WTC11 (cell line): ENCODE measurements around the gene SYNPO2. TPM values are rescaled to one million over a fixed set of nuclear protein-coding genes. Genes with fewer than 3 reads are reported as not detected.

Experiments used
- ATAC-seq: fragments of 200-7000 bp; cut with Tn5 transposase; 2 replicates; pipeline ENCODE4 v1.10.0; 2021; ENCODE audit warnings: mild to moderate bottlenecking, moderate library complexity
- CTCF ChIA-PET: fragments of 300-600 bp; sonication (Branson Sonifier 250); formaldehyde crosslinking; loops from one replicate; lab custom pipeline; 2021; ENCODE audit warnings: antibody characterized with exemption; lab: Charles Lee
- POLR2A ChIA-PET: fragments of 350-600 bp; sonication (Branson Sonifier 250); formaldehyde crosslinking; loops from one replicate; lab custom pipeline; 2021; ENCODE audit warnings: antibody characterized with exemption; lab: Charles Lee
- DNase-seq: peaks from one replicate; pipeline ENCODE4 v3.0.0; 2021; ENCODE audit warnings: low spot score
- H3K27ac Mint-ChIP-seq: 2 replicates; pipeline ENCODE4 v1.8.0; 2021; ENCODE audit warnings: mixed read lengths
- H3K27me3 Mint-ChIP-seq: 2 replicates; pipeline ENCODE4 v1.8.0; 2021; ENCODE audit warnings: low read depth, mild to moderate bottlenecking, moderate library complexity, mixed read lengths
- H3K36me3 Mint-ChIP-seq: 2 replicates; pipeline ENCODE4 v1.8.0; 2021; ENCODE audit warnings: mixed read lengths
- H3K4me1 Mint-ChIP-seq: 2 replicates; pipeline ENCODE4 v1.8.0; 2022; ENCODE audit warnings: mixed read lengths
- H3K4me3 Mint-ChIP-seq: 2 replicates; pipeline ENCODE4 v1.8.0; 2021; ENCODE audit warnings: mild to moderate bottlenecking, moderate library complexity, mixed read lengths
- H3K9me3 Mint-ChIP-seq: 2 replicates; pipeline ENCODE4 v1.8.0; 2021; ENCODE audit warnings: mixed read lengths
- ELF4 ChIP-seq: sonication (generic); formaldehyde crosslinking; IDR thresholded peaks from 2 replicates; pipeline ENCODE4 v1.8.1; 2022; ENCODE audit warnings: low read depth, mild to moderate bottlenecking, moderate library complexity, missing genetic modification reagents
- EMX1 ChIP-seq: fragments of 250-450 bp; sonication (Bioruptor Pico); IDR thresholded peaks from 2 replicates; pipeline ENCODE4 v1.8.0; 2021; ENCODE audit warnings: mild to moderate bottlenecking
- GTF2I ChIP-seq: fragments of 250-450 bp; sonication (Bioruptor Pico); conservative IDR thresholded peaks from 2 replicates; pipeline ENCODE4 v1.4.0; 2021; ENCODE audit warnings: mild to moderate bottlenecking
- MXD4 ChIP-seq: fragments of 250-450 bp; sonication (Bioruptor Pico); IDR thresholded peaks from 2 replicates; pipeline ENCODE4 v1.8.0; 2021; ENCODE audit warnings: mild to moderate bottlenecking, moderate library complexity, borderline replicate concordance
- MYBL2 ChIP-seq: sonication (generic); formaldehyde crosslinking; IDR thresholded peaks from 2 replicates; pipeline ENCODE4 v1.8.1; 2023; ENCODE audit warnings: mild to moderate bottlenecking, moderate library complexity, missing genetic modification reagents
- NFATC4 ChIP-seq: fragments of 250-450 bp; sonication (Bioruptor Pico); IDR thresholded peaks from 2 replicates; pipeline ENCODE4 v1.9.0; 2021; ENCODE audit warnings: mild to moderate bottlenecking
- NR2C2 ChIP-seq: sonication (generic); formaldehyde crosslinking; IDR thresholded peaks from 2 replicates; pipeline ENCODE4 v1.8.0; 2022; ENCODE audit warnings: mild to moderate bottlenecking, missing genetic modification reagents
- RORB ChIP-seq: fragments of 250-450 bp; sonication (Bioruptor Pico); IDR thresholded peaks from 2 replicates; pipeline ENCODE4 v1.9.0; 2021; ENCODE audit warnings: mild to moderate bottlenecking
- SMAD4 ChIP-seq: sonication (generic); formaldehyde crosslinking; IDR thresholded peaks from 2 replicates; pipeline ENCODE4 v1.8.0; 2022; ENCODE audit warnings: mild to moderate bottlenecking, missing genetic modification reagents
- TEAD1 ChIP-seq: sonication (generic); formaldehyde crosslinking; IDR thresholded peaks from 2 replicates; pipeline ENCODE4 v1.8.0; 2022; ENCODE audit warnings: mild to moderate bottlenecking, missing genetic modification reagents
- ZBTB43 ChIP-seq: sonication (generic); formaldehyde crosslinking; IDR thresholded peaks from 2 replicates; pipeline ENCODE4 v1.8.1; 2023; ENCODE audit warnings: mild to moderate bottlenecking, missing genetic modification reagents
- ZNF121 ChIP-seq: sonication (generic); formaldehyde crosslinking; IDR thresholded peaks from 2 replicates; pipeline ENCODE4 v1.8.0; 2023; ENCODE audit warnings: missing genetic modification reagents
- ZNF671 ChIP-seq: fragments of 250-450 bp; sonication (Bioruptor Pico); IDR thresholded peaks from 2 replicates; pipeline ENCODE4 v1.8.0; 2021; ENCODE audit warnings: mild to moderate bottlenecking
- total RNA-seq: library from RNA; stranded (reverse); gene quantifications from 3 replicates; pipeline ENCODE4 v1.2.3, GENCODE V29; 2021
- TF ChIP-seq, protein P1 (sequence below): sonication (generic); formaldehyde crosslinking; IDR thresholded peaks from 2 replicates; pipeline ENCODE4 v1.8.0; 2022; ENCODE audit warnings: mild to moderate bottlenecking, missing genetic modification reagents
- TF ChIP-seq, protein P2 (sequence below): sonication (generic); formaldehyde crosslinking; IDR thresholded peaks from 2 replicates; pipeline ENCODE4 v1.8.0; 2023; ENCODE audit warnings: mild to moderate bottlenecking, missing genetic modification reagents
- TF ChIP-seq, protein P3 (sequence below): sonication (generic); formaldehyde crosslinking; conservative IDR thresholded peaks from 2 replicates; pipeline ENCODE4 v1.8.1; 2023; ENCODE audit warnings: mild to moderate bottlenecking, low read depth, missing genetic modification reagents, moderate library complexity
- TF ChIP-seq, protein P4 (sequence below): sonication (generic); formaldehyde crosslinking; IDR thresholded peaks from 2 replicates; pipeline ENCODE4 v1.8.1; 2022; ENCODE audit warnings: mild to moderate bottlenecking, missing genetic modification reagents, moderate library complexity, borderline replicate concordance
- TF ChIP-seq, protein P5 (sequence below): sonication (generic); formaldehyde crosslinking; IDR thresholded peaks from 2 replicates; pipeline ENCODE4 v1.8.1; 2022; ENCODE audit warnings: missing genetic modification reagents, borderline replicate concordance

SYNPO2 gene
- total RNA-seq, 1 experiment from 2014 or later: 1.9 TPM

GRCh38 chr4:119038116-119038841 lies 149.6 kb downstream of the SYNPO2 start:
- no peak for DNase-seq
- CTCF ChIA-PET: interaction anchor here (1.2 kb wide), 1 partner anchor 174 kb away, joined by 3 read pairs; the partner anchor contains the start of gene USP53
- POLR2A ChIA-PET: no interaction called here
- TF ChIP-seq, protein P1, sequence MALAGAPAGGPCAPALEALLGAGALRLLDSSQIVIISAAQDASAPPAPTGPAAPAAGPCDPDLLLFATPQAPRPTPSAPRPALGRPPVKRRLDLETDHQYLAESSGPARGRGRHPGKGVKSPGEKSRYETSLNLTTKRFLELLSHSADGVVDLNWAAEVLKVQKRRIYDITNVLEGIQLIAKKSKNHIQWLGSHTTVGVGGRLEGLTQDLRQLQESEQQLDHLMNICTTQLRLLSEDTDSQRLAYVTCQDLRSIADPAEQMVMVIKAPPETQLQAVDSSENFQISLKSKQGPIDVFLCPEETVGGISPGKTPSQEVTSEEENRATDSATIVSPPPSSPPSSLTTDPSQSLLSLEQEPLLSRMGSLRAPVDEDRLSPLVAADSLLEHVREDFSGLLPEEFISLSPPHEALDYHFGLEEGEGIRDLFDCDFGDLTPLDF (CRISPR knock-in tag): no peak
- TF ChIP-seq, all 79 proteins: peak for 0
- no peak overlapping the region for H3K4me3 Mint-ChIP-seq
- peaks cover 66% of the 10 kb centered on the region for H3K4me1 Mint-ChIP-seq
- no peaks in the 10 kb centered on the region for H3K9me3 Mint-ChIP-seq
- H3K27me3 Mint-ChIP-seq: no peaks in the 10 kb centered on the region
- no peaks in the 10 kb centered on the region for H3K36me3 Mint-ChIP-seq
- ATAC-seq: no peak
- H3K27ac Mint-ChIP-seq: no peak overlapping the region

GRCh38 chr4:119039160-119039559 lies 150.5 kb downstream of the SYNPO2 start:
- ChIA-PET POLR2A (interaction anchor here (0.5 to 1.7 kb wide), 3 partner anchors 174 to 509 kb away, joined by 3 to 8 read pairs (median 3); partner anchors contain the start of gene USP53), CTCF (interaction anchor here (1.0 to 2.2 kb wide), 6 partner anchors 14 to 261 kb away, joined by 3 to 10 read pairs (median 6); a partner anchor contains a TSS)
- no peaks in the 10 kb centered on the region for H3K27me3 Mint-ChIP-seq
- TF ChIP-seq, protein P2, sequence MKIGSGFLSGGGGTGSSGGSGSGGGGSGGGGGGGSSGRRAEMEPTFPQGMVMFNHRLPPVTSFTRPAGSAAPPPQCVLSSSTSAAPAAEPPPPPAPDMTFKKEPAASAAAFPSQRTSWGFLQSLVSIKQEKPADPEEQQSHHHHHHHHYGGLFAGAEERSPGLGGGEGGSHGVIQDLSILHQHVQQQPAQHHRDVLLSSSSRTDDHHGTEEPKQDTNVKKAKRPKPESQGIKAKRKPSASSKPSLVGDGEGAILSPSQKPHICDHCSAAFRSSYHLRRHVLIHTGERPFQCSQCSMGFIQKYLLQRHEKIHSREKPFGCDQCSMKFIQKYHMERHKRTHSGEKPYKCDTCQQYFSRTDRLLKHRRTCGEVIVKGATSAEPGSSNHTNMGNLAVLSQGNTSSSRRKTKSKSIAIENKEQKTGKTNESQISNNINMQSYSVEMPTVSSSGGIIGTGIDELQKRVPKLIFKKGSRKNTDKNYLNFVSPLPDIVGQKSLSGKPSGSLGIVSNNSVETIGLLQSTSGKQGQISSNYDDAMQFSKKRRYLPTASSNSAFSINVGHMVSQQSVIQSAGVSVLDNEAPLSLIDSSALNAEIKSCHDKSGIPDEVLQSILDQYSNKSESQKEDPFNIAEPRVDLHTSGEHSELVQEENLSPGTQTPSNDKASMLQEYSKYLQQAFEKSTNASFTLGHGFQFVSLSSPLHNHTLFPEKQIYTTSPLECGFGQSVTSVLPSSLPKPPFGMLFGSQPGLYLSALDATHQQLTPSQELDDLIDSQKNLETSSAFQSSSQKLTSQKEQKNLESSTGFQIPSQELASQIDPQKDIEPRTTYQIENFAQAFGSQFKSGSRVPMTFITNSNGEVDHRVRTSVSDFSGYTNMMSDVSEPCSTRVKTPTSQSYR (CRISPR knock-in tag): no peak
- TF ChIP-seq RORB (CRISPR knock-in tag) (no peak), SMAD4 (CRISPR knock-in tag) (no peak), ZNF671 (CRISPR knock-in tag) (no peak), MYBL2 (no peak), GTF2I (CRISPR knock-in tag) (no peak)
- peaks cover 64% of the 10 kb centered on the region for H3K4me1 Mint-ChIP-seq
- H3K4me3 Mint-ChIP-seq: no peak overlapping the region
- H3K27ac Mint-ChIP-seq: no peak overlapping the region
- DNase-seq (no peak), ATAC-seq (no peak)
- H3K9me3 Mint-ChIP-seq: no peaks in the 10 kb centered on the region
- no peaks in the 10 kb centered on the region for H3K36me3 Mint-ChIP-seq

DNA sequence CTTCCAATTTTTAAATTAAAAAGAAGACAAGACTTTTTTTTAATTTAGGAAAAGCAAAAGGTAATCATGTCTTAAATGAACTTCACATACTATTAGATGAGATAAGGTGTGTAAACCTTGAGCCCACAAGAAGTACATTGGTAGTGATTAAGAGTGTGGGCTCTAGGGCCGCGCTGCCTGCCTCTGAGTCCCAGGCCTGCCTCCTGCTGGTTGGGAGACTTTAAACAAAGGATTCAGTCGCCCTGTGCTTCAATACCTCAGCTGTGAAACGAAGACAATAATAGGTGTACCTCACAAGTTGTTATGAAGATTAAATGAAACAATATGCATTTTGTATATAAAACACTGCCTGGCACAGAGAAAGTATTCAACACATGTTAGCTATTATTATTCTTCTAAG lies 151.1 kb downstream of the SYNPO2 start:
- ATAC-seq (peak; percentile 70), DNase-seq (peak; percentile 62)
- no peak overlapping the region for H3K4me3 Mint-ChIP-seq
- H3K27me3 Mint-ChIP-seq: no peaks in the 10 kb centered on the region
- no peaks in the 10 kb centered on the region for H3K36me3 Mint-ChIP-seq
- H3K27ac Mint-ChIP-seq: peak overlapping the region; percentile 71
- peaks cover 58% of the 10 kb centered on the region for H3K4me1 Mint-ChIP-seq
- CTCF ChIA-PET: interaction anchor here (1.0 to 2.2 kb wide), 18 partner anchors 9 to 260 kb away, joined by 3 to 16 read pairs (median 6); partner anchors contain the start of gene USP53
- no peaks in the 10 kb centered on the region for H3K9me3 Mint-ChIP-seq
- POLR2A ChIA-PET: interaction anchor here (1.7 kb wide), 1 partner anchor 173 kb away, joined by 8 read pairs; the partner anchor contains the start of gene USP53
- TF ChIP-seq ZNF121 (CRISPR knock-in tag) (no peak), NR2C2 (CRISPR knock-in tag) (no peak), SMAD4 (CRISPR knock-in tag) (no peak), TEAD1 (CRISPR knock-in tag) (no peak), ZNF671 (CRISPR knock-in tag) (no peak), ZBTB43 (CRISPR knock-in tag) (no peak), EMX1 (CRISPR knock-in tag) (no peak), MXD4 (CRISPR knock-in tag) (no peak), ELF4 (CRISPR knock-in tag) (no peak), NFATC4 (CRISPR knock-in tag) (no peak)
- TF ChIP-seq, protein P3, sequence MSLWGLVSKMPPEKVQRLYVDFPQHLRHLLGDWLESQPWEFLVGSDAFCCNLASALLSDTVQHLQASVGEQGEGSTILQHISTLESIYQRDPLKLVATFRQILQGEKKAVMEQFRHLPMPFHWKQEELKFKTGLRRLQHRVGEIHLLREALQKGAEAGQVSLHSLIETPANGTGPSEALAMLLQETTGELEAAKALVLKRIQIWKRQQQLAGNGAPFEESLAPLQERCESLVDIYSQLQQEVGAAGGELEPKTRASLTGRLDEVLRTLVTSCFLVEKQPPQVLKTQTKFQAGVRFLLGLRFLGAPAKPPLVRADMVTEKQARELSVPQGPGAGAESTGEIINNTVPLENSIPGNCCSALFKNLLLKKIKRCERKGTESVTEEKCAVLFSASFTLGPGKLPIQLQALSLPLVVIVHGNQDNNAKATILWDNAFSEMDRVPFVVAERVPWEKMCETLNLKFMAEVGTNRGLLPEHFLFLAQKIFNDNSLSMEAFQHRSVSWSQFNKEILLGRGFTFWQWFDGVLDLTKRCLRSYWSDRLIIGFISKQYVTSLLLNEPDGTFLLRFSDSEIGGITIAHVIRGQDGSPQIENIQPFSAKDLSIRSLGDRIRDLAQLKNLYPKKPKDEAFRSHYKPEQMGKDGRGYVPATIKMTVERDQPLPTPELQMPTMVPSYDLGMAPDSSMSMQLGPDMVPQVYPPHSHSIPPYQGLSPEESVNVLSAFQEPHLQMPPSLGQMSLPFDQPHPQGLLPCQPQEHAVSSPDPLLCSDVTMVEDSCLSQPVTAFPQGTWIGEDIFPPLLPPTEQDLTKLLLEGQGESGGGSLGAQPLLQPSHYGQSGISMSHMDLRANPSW: no peak
- TF ChIP-seq, protein P4, sequence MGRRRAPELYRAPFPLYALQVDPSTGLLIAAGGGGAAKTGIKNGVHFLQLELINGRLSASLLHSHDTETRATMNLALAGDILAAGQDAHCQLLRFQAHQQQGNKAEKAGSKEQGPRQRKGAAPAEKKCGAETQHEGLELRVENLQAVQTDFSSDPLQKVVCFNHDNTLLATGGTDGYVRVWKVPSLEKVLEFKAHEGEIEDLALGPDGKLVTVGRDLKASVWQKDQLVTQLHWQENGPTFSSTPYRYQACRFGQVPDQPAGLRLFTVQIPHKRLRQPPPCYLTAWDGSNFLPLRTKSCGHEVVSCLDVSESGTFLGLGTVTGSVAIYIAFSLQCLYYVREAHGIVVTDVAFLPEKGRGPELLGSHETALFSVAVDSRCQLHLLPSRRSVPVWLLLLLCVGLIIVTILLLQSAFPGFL (CRISPR knock-in tag): no peak
- TF ChIP-seq, protein P5, sequence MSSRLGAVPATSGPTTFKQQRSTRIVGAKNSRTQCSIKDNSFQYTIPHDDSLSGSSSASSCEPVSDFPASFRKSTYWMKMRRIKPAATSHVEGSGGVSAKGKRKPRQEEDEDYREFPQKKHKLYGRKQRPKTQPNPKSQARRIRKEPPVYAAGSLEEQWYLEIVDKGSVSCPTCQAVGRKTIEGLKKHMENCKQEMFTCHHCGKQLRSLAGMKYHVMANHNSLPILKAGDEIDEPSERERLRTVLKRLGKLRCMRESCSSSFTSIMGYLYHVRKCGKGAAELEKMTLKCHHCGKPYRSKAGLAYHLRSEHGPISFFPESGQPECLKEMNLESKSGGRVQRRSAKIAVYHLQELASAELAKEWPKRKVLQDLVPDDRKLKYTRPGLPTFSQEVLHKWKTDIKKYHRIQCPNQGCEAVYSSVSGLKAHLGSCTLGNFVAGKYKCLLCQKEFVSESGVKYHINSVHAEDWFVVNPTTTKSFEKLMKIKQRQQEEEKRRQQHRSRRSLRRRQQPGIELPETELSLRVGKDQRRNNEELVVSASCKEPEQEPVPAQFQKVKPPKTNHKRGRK: no peak
